HFFc6 (cell line): ENCODE results near the gene CCDC71L. TPM values are rescaled to one million over a fixed set of nuclear protein-coding genes. Genes with fewer than 3 reads are reported as not detected.

ENCODE experiments used
- DNase-seq: peaks from one replicate; pipeline ENCODE4 v3.0.0-alpha.2; 2018
- H3K27ac Mint-ChIP-seq: 2 replicates; pipeline ENCODE4 v1.8.0; 2020; ENCODE audit warnings: mild to moderate bottlenecking, mixed read lengths
- H3K27me3 Mint-ChIP-seq: 2 replicates; pipeline ENCODE4 v1.8.0; 2021; ENCODE audit warnings: mild to moderate bottlenecking, moderate library complexity, mixed read lengths; ENCODE audit not compliant: insufficient read depth
- H3K36me3 Mint-ChIP-seq: 2 replicates; pipeline ENCODE4 v1.8.0; 2021; ENCODE audit warnings: low read depth, mixed read lengths
- H3K4me1 Mint-ChIP-seq: 2 replicates; pipeline ENCODE4 v1.8.0; 2020; ENCODE audit warnings: low read depth, mixed read lengths
- H3K4me3 Mint-ChIP-seq: 2 replicates; pipeline ENCODE4 v1.8.0; 2020; ENCODE audit warnings: mild to moderate bottlenecking, moderate library complexity, mixed read lengths
- H3K9me3 Mint-ChIP-seq: 2 replicates; pipeline ENCODE4 v1.8.0; 2020; ENCODE audit warnings: mild to moderate bottlenecking, mixed read lengths
- CTCF ChIP-seq: fragments of 200-600 bp; sonication (generic); IDR thresholded peaks from 2 replicates; pipeline ENCODE4 v1.5.0; 2021; ENCODE audit warnings: antibody characterized with exemption, mild to moderate bottlenecking
- total RNA-seq, 6 experiments: library from RNA; stranded (reverse); fragmentation: NEBNext Ultra II Directional; extraction: Animal tissue kit (Norgen Biotek cat#: 25700); gene quantifications; 2 replicates in 1 of 6; 3 replicates in 5 of 6; pipeline ENCODE4 v1.2.3, GENCODE V29; 2021

CCDC71L gene
- total RNA-seq, 6 experiments from 2014 or later: 109 to 154 (median 119) TPM

GRCh38 chr7:106634958-106635357 lies 26.0 kb downstream of the CCDC71L start:
- Mint-ChIP-seq H3K27me3 (no peaks in the 10 kb centered on the region), H3K27ac (no peak overlapping the region), H3K4me3 (no peak overlapping the region), H3K36me3 (no peaks in the 10 kb centered on the region), H3K9me3 (no peaks in the 10 kb centered on the region), H3K4me1 (peaks cover under 1% of the 10 kb centered on the region; the same call in 1 of the 2 replicates)
- TF ChIP-seq CTCF: no peak
- no peak for DNase-seq

- TF ChIP-seq CTCF: no peak
- DNase-seq: no peak
- Mint-ChIP-seq H3K27ac (no peak overlapping the region), H3K9me3 (no peaks in the 10 kb centered on the region), H3K4me1 (peaks cover 5% of the 10 kb centered on the region), H3K4me3 (no peak overlapping the region), H3K36me3 (peaks cover 30% of the 10 kb centered on the region), H3K27me3 (peaks cover 3% of the 10 kb centered on the region; the same call in 1 of the 2 replicates)
Observed at GRCh38 chr7:106630648-106631047, 30.3 kb downstream of the CCDC71L start.

- no peak overlapping the region; the same call in 1 of the 2 replicates for H3K27ac Mint-ChIP-seq
- TF ChIP-seq CTCF: no peak
- H3K9me3 Mint-ChIP-seq: no peaks in the 10 kb centered on the region
- peaks cover 36% of the 10 kb centered on the region for H3K36me3 Mint-ChIP-seq
- peaks cover 3% of the 10 kb centered on the region; the same call in 1 of the 2 replicates for H3K27me3 Mint-ChIP-seq
- peak; percentile 57 for DNase-seq
- H3K4me3 Mint-ChIP-seq: peak overlapping the region; percentile 71; the same call in 1 of the 2 replicates
- H3K4me1 Mint-ChIP-seq: peaks cover 17% of the 10 kb centered on the region
Observed at GRCh38 chr7:106629516-106629915, 31.4 kb downstream of the CCDC71L start.

- peaks cover 40% of the 10 kb centered on the region for H3K4me1 Mint-ChIP-seq
- H3K4me3 Mint-ChIP-seq: no peak overlapping the region
- peaks cover 48% of the 10 kb centered on the region for H3K36me3 Mint-ChIP-seq
- no peak overlapping the region for H3K27ac Mint-ChIP-seq
- no peak for DNase-seq
- no peak for TF ChIP-seq CTCF
- H3K27me3 Mint-ChIP-seq: peaks cover 3% of the 10 kb centered on the region; the same call in 1 of the 2 replicates
- peaks cover 12% of the 10 kb centered on the region for H3K9me3 Mint-ChIP-seq
Observed at GRCh38 chr7:106626376-106627164, 34.4 kb downstream of the CCDC71L start.

GRCh38 chr7:106625678-106626301 lies 35.2 kb downstream of the CCDC71L start:
- Mint-ChIP-seq H3K4me3 (peak overlapping the region; percentile 82), H3K36me3 (peaks cover 52% of the 10 kb centered on the region), H3K9me3 (peaks cover 16% of the 10 kb centered on the region), H3K4me1 (peaks cover 40% of the 10 kb centered on the region), H3K27ac (peak overlapping the region; percentile 55; the same call in 1 of the 2 replicates), H3K27me3 (peaks cover 3% of the 10 kb centered on the region; the same call in 1 of the 2 replicates)
- TF ChIP-seq CTCF: no peak
- no peak for DNase-seq
